Stimulated activated CD8-positive, alpha-beta memory T cell treated with anti-CD3 and anti-CD28 coated beads, Interleukin-12 subunit alpha, Interleukin-12 subunit beta, amount 100 ng/mL, for 1 hour (primary cell): Measurements from ENCODE around the gene SH2D4B.

Experiments
- DNase-seq: peaks from one replicate; pipeline ENCODE4 v3.0.0-alpha.2; 2020; ENCODE audit warnings: low read depth

SH2D4B gene

DNA sequence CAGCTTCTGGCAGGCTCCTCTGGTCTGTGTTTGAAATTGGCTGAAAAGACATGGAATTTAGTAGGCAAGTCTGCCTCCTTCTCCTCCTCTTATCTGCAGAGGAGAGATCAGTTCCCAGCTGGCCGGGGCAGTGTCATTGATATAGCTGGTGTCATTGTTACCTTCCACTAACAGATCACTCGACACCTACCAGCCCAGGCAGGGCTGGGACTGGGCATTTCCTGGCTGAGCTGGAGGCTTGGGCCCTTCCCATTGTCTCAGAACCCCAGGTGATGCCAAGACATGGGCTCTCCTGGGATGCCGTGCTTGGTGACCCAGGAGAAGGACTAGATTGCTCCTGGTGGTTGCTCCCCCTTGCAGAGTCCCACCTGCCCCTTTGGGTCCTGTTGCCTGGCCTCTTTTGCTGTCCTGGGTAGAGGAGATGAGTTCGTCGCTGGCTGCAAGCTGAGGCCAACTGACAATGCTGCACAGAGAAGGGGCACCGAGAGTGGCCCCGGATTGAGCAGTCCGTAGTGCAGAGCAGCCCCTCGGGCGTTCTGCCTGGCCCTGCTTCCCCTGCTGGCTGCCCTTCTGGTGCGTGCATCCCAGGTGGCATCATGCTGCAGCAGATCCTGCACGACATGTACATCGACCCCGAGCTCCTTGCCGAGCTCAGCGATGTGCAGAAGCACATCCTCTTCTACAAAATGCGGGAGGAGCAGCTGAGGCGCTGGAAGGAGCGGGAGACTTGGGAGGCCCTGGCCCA, at the start of gene SH2D4B:
SH2D4B (plus strand) TSS at position 167 of the 745 bp plus-strand sequence; CDS start at position 597, 430 bp downstream.
- no peak for DNase-seq

DNA sequence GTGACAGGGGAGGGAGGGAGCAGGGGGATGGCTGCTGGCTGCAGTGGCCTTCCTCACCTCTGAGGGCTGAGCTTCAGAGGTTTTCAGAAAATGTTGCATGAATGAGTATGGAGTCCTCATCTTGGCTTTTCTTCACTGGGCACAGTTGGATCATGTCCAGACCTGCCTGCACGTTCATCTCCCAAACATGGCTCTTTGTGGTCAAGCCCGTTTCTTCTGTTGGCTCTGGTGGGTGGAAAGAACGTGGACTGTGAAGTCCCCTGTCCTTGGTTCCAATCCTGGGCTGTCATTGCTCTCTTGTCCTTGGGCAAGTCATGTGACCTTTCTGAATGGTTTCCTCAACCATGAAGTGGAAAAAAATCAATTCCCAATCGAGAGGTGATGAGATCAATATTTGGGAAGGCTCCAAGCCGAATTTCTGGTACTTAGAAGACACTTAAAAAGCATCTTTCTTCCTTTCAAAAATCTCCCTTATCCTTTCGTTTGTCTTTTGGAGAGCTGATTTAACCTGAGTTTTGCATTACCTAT, 49.1 kb upstream of the SH2D4B start:
- no peak for DNase-seq

DNA sequence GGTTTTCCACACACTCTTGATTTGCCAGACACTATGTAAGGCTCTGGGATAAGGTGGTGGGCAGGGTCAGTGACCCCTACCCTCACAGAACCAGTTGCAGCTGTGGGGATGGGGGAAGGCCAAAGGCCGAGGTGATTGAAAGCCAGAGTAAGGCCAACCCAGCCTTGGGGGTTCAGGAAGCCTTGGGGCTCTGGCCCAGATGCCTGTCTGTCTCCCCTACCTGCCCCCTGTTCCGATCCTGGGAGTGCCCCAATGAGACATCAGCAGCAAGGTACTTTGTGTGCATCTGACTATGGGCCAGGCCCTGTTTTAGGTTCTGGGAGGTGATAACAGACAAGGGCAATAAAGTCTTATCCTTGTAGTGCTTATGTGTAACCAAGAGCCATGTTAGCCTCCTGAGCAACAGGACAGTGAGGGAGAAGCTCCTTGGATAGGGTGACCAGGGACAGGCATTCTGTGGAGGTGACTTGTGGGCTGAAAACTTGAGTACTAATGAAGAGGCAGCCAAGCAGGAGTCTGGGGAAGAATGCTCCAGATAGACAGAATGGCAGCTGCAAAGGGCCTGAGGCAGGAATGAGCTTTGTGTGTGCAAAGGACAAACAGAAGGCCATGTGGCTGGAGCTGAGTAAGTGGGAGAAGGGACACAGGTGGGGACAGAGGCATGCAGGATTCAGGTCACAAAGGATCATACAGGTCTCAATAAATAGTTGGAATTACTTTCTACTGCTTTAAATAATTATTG, 48.2 kb upstream of the SH2D4B start:
- no peak for DNase-seq

DNA sequence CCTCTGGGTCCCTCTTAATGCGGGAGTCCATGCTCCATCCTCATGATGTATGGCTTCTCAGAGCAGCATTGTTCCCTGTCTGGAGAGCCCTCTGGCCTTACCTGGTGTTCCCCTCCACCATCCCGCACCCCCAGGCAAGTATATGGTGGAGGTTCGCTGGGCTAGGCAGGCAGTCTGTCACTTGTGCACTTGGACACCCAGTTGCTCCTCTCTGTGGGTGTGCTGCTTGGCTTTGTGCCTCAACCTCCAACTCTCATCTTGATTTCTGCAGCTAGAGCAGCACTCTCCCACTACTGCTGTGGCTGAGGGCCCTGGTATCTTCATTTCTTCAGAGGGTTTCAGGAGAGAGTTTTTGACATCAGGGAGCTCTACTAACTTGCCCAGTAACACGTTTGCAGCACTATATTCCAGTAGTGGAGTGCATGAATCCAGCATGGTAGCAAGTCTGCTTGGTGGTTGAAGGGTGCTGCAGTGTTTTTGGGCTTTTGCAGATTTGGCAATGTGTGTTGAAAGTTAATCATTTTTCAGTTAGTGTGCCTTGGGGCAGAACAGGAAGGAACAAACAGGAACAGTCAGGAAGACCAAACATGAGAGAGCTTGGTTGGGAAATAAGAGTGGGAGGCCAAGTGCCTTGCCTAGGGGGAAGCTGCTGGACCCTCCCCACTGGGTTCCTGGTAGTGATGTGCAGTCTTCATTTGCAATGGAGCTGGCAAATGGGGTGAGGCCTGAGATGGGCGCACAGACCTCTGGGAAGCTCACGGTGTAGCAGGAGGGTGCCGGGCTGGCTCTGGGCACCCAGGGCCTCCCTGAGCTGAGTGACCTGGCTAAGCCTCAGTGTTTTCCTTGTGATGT, 46.2 kb upstream of the SH2D4B start:
- no peak for DNase-seq

DNA sequence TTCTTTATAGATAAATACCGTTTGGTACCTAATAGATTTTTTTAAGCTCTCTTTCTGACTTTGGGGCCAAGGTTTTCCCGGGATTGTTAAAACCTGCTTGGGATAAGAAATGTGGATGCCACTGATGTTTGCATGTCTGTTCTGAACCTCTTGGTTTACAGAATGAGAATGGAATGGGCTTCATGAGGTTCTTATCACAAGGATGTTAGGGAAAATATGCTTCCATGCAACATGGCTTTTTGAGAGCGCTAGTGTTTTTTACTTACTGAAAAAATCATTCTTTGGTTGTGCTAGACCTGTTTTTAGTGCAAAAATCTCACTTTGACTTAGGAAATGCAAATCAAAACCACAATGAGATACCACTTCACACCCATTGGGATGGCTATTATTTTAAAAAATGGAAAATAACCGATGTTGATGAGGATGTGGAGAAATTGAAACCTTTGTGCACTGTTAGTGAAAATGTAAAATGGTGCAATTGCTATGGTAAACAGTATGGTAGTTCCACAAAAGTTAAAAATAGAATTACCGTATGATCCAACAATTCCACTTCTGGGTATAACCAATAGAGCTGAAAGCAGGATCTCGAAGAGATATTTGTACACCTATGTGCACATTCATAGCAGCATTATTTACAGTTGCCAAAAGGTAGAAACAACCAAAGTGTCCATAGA, 44.7 kb upstream of the SH2D4B start:
- no peak for DNase-seq

DNA sequence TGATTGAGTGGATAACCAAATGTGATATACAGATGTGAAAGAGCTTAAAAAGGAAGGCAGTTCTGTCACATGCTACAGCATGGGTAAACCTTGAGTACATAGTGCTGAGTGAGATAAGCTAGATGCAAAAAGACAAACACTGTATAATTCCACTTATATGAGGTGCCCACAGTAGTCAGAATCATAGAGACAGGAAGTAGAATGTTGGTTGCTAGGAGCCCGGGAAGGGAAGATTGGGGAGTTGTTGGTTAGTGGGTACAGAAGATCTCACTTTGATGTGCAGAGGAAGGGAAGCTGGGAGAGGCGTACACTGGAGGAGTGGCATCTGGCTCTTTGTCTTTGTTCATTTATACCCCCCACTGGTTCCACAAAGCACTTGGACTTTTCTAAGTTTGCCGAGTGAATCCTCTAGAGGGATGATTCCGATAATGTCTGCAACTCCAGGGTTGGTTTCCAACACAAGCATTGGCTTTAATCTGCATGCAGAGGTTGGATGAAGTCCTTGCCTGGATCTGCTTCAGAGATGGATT, 44.1 kb upstream of the SH2D4B start:
- DNase-seq = no peak

DNA sequence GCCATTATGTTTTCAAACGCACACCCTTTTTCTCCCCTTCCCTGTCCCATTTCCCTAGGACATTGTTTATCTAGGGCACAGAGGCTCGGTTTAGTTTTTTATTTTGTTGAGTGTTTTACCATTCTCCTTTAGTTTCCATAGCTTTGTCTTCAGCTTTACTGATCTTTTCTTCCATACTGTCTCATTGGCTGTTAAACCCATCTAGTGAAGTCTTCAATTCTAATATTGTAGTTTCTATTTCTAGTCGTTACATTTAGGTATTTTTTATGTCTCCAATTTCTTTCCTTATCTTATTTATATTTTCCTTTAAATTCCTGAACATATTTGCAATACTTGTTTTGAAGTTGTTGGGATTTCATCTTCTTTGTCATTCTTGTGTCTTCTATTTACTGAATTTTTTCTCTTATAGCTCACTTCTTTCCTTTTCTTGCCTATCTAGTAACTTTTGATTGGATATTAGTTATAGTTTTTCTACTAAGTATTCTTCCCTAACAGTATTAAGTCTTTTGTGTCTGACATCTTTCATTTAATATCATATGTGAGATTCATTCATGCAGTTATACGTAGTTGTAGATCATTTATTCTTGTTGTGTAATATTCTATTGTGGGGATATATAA, 41.0 kb upstream of the SH2D4B start:
- no peak for DNase-seq

DNA sequence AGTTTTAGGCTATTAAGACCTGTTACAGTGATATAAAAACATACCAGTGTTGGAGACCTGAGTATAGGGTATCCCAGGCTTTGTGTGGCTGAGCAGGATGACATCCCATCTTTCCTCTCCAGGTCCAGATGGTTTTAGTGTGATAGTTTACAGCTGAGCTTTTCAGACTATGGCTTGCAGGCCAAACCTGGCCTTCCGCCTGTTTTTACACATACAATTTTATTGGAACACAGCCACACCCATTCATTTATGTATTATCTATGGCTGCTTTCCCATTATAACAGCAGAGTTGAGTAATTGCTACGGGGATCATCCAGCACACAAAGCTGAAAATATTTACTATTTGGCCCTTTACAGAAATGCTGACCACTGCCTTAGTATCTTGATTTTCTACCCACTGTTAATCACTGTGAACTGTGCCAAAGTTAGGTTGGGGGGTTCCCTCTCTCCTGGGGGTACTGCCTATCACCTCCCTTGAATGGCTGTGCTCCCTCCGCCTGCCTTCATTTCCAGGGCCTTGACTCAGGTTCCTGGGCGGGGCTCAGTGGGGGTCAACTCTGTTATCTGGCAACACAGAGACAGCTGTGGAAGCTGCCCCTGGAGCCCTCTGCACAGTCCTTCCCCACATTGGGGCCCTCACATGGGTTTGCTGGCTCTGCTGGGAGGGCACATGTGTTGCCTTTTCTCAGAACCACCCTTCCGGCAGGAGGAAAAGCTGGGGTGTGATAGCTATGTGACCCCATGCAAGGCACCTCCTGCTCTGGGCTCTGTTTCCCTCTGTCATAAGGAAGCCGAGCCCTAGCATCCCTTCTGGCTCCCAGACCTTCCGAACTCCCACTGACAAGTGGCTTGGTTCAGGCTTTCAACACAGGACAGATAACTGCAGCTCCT, 40.3 kb upstream of the SH2D4B start:
- DNase-seq = no peak

DNA sequence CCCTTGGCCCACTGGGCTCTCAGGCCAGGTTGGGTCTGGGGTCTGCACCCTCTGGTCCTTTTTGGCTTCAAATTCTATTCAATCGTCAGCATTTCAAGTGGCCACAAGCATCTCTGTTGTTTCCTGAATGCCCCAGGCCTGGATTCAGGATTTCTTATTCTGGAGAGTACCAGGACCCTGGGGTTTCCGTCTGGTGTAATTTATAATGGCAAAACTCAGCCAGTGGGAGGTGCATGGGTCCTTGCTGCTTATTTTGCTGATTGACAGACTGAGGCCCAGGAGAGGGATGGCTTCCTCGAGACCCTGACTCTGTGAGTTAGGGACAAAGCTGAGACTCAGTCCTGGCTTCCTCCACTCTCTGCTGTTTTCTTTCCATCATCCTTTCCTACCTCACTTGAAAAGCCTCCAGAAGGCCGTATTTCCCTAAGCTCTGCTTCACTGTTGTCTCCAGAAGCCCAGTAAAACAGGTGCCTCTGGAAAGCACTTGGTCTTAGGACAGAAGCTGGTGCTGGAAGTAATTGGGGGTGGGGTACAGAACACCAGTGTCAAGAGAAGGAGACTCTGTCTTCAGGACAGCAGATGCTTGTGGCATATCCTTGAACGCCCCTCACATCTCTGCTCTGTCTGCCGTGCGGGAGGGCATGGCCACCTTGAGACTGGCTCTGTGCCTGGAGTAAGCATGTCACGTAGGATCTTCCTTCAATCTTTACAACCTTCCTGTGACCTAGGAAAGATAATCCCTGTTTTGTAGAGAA, 39.4 kb upstream of the SH2D4B start:
- DNase-seq = no peak

DNA sequence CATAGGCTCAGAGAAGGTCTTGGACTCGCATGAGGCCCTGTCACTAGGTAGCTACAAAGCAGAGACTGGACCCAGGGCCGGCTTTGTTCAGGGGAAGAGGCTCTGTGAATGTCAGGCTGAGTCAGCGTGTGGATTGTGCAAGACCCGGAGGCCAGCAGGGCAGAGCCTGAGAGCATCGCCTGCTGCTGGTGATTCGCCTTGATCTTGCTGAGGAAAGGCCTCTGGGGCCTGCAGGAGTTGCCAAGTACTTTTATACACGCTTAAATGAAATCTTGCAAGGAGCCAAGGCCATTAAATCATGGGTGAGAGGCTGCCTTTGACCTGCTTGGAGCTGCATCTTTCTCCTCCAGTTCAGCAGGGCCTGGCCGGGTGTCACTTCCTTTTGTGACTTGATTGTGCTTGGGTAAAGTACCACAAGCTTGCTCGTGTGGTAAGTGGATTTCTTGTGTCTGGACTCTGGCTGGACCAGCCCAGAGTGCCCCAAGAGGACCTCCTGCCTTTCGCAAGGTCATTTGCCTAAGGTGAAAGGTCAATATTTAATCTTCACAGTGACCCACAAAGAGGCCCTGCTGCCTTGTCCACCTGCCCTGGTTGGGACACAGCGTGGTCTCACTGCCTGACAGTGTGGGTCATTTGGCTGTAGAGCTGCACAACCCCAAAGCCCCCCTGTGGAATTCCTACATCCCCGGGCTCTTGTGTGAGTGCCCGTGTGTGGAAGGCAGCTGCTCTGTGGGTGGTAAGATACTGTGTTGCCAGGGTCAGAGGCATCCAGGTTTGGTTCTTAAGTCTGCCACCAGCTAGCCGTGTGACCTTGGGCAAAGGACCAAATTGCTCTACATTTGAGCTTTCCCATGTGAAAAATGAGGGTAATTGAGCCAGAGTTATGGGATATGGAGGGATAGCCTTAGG, 38.6 kb upstream of the SH2D4B start:
- peak; percentile 33 for DNase-seq

DNA sequence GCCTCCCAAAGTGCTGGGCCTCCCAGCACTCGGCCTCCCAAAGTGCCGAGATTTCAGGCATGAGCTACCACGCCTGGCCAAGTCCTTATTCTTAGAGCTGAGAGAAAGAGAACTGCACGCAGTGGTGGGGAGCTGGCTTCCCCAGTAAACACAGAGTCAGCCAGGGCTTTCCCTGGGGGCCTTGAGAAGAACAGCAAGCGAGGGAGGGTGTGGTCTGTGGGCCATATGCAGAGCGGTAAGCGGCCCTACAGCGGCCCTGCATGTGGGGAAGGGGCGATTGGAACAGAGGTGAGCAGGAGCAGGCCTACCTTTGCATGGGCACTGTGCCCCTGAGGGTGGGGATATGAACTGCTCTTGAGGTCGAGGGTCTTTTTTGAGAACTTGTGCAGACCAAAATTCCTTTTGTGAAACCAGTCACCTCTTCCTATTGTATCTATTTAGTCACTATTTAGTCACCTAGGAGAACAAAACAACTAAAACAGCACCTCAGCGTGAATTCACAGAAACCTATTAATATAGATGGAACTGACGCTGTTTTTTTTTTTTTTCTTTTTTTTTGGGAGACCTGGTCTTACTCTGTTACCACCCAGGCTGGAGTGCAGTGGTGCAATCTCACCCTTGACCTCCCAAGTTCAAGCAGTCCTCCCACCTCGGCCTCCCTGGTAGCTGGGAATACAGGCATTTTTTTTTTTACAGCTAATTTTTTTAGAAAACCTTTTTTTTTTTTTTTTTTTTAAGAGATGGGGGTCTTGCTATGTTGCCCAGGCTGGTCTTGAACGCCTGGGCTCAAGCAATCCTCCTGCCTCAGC, 36.9 kb upstream of the SH2D4B start:
- DNase-seq = no peak

DNA sequence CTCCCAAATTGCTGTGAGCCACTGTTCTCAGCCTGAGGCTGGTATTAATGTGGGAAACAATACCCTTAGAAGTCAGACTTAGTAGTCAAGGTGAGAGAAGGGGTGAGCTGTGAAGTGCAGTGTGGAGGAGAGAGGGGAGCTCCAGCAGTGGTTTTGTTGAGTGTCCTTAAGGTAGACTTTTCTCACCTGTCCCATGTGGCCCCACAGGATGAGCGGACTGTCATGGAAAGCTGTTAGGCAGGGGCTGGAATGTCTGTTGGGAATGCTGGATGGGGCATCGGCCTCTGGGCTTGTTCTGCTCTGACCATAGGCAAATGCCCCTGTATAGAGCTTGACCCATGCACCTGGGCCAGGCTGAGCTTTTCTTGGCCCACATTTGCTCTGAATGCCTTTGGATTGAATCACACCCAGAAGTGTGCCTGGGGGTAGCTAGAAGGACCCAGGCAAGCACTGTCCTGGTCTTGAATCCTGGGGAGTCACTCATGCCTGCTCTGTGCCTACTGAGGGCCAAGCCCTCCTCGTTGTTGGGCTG, 36.3 kb upstream of the SH2D4B start:
- DNase-seq = no peak

DNA sequence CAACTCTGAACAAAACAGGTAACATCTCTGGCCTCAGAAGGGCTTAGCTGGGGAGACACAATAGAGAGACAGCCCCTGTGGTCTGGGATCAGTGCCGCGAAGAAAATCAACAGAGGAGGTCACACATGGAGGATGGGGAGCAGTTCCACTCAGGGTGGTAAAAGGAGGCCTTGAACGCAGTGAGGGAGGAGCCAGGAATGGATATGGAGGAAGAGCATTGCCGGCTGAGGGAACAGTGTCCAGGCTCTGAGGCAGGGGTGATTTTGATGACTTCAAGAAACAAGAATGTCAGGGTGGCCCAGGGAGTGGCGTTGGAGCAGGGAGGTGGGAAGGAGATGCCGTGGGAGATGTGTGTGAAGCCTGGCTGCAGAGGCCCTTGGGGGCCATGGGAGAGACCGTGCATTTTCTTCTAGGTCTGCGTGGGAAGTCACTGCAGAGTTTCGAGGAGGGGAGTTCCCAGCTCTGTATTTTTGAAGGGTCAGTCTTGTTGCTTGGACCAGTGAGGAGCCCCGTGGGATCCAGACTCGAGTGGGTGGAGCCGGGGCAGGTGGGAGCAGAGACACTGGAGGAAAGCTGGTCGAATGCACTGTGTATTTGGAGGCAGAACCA, 35.7 kb upstream of the SH2D4B start:
- DNase-seq = no peak

DNA sequence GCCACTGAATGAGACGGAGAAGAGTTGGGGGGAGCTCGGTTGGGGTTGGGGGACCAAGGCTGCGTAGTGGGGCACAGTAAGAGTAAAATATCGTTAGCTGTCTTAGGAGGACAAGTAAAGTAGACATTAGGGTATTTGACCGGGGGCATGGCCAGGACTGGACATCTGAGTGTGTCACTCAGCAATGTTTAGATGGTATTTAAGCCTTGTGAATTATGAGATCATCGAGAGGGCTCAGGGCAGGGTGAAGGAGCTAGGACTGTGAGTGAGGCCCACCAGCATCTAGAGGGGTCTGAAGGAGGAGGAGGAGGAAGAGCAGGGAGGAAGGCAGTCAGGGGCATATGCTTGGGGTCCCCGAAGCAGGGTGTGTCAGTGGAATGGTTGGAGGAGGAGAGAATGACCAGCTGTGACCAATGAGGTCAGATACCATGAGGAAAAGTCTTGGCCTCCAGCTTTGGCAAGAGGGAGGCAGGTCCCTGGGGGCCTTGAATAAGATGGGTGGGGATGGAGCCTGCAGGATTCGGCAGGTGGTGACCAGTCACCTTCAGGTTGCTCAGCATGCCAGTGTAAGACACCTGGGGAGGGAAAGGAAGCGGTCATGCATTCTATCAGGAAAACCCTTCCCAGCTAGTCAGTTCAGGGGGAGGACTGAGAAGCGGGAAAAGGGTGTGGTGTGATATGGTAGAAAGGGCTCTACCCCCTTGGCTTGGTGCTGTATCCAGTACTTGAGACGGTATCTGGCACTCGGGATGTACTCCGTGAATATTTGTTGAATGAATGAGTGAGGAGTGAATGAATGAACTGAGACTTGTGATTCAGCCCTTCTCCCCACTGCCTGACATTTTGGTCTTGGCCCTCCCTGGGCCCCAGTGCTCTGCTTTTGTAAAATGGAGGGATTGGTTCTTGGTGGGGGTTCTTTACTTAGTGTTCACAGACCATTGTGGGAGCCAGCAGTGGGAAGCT, 34.8 kb upstream of the SH2D4B start:
- no peak for DNase-seq

DNA sequence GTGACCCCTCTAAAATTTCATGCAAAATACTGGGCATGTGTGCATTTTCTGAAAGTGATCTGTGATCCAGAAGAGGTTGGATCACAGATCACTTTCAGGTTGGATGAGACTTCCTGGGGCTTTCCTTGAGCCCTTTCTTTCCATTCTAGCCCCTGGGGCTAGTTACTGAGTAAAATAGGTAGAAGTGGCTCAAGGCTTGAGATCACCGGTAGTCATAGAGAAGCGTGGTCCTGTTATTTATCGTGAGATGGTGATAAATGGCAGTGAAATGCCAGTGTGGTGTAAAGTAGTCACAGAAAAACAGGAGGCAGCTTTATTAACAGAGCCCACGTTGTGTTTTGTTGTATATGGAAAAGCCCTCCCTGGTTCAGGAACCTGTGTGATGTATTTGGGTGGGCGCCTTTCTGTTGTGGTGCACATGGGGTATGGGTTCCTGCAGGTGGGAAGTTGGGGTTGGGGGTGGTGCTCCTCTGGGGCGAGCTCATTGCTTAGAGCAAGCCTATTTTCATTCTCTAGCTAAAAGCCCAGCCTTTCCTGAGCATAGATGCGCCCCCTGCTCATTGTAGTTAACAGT, 34.0 kb upstream of the SH2D4B start:
- DNase-seq = no peak
